H9 (cell line): ENCODE measurements around the gene PRSS23. TPM values are rescaled to one million over a fixed set of nuclear protein-coding genes. Genes with fewer than 3 reads are reported as not detected.

Source experiments
- DNase-seq: peaks from one replicate; pipeline ENCODE4 v3.0.0-alpha.2; 2017
- H2AFZ ChIP-seq: one replicate; pipeline ENCODE4 v1.6.1; 2013; ENCODE audit warnings: mild to moderate bottlenecking, low read length, control low read depth, moderate library complexity
- H2AK5ac ChIP-seq: 2 replicates; pipeline ENCODE4 v1.6.1; 2013; ENCODE audit warnings: low read length, control low read depth, mixed read lengths; ENCODE audit not compliant: insufficient read length
- H2BK120ac ChIP-seq: one replicate; pipeline ENCODE4 v1.6.1; 2013; ENCODE audit warnings: low read depth, mild to moderate bottlenecking, low read length, control low read depth, inconsistent platforms; ENCODE audit not compliant: poor library complexity, severe bottlenecking
- H2BK12ac ChIP-seq: 2 replicates; pipeline ENCODE4 v1.6.1; 2013; ENCODE audit warnings: low read length, control low read depth, mixed read lengths, low read depth; ENCODE audit not compliant: insufficient read length
- H2BK15ac ChIP-seq: 2 replicates; pipeline ENCODE4 v1.6.1; 2013; ENCODE audit warnings: low read depth, low read length, control low read depth
- H2BK20ac ChIP-seq: one replicate; pipeline ENCODE4 v1.6.1; 2013; ENCODE audit warnings: low read depth, mild to moderate bottlenecking, low read length, control low read depth, inconsistent platforms; ENCODE audit not compliant: poor library complexity, severe bottlenecking
- H2BK5ac ChIP-seq: 2 replicates; pipeline ENCODE4 v1.6.1; 2013; ENCODE audit warnings: low read length, control low read depth, mixed read lengths; ENCODE audit not compliant: insufficient read length
- H3K14ac ChIP-seq: 2 replicates; pipeline ENCODE4 v1.6.1; 2013; ENCODE audit warnings: low read length, control low read depth; ENCODE audit not compliant: insufficient read depth
- H3K18ac ChIP-seq: 2 replicates; pipeline ENCODE4 v1.6.1; 2013; ENCODE audit warnings: low read depth, mild to moderate bottlenecking, mixed read lengths, low read length, control low read depth; ENCODE audit not compliant: insufficient read length
- H3K23ac ChIP-seq: 2 replicates; pipeline ENCODE4 v1.6.1; 2013; ENCODE audit warnings: low read length, control low read depth, mixed read lengths, low read depth; ENCODE audit not compliant: insufficient read length
- H3K23me2 ChIP-seq: 2 replicates; pipeline ENCODE4 v1.6.1; 2013; ENCODE audit warnings: low read depth, mild to moderate bottlenecking, mixed read lengths, low read length, control low read depth; ENCODE audit not compliant: insufficient read length, poor library complexity, severe bottlenecking
- H3K27ac ChIP-seq: 2 replicates; pipeline ENCODE4 v1.5.1; 2013; ENCODE audit warnings: low read length, control low read depth, mixed read lengths, low read depth; ENCODE audit not compliant: insufficient read length
- H3K27me3 ChIP-seq: 2 replicates; pipeline ENCODE4 v1.6.1; 2013; ENCODE audit warnings: low read length, control low read depth, inconsistent platforms; ENCODE audit not compliant: insufficient read depth
- H3K4ac ChIP-seq: 2 replicates; pipeline ENCODE4 v1.6.1; 2013; ENCODE audit warnings: low read depth, mild to moderate bottlenecking, control low read depth, inconsistent platforms, low read length, moderate library complexity
- H3K4me1 ChIP-seq: 2 replicates; pipeline ENCODE4 v1.6.1; 2013; ENCODE audit warnings: low read length, control low read depth, inconsistent platforms; ENCODE audit not compliant: insufficient read depth
- H3K4me2 ChIP-seq: 2 replicates; pipeline ENCODE4 v1.6.1; 2013; ENCODE audit warnings: low read length, control low read depth, mixed read lengths; ENCODE audit not compliant: insufficient read length, insufficient read depth
- H3K56ac ChIP-seq: 2 replicates; pipeline ENCODE4 v1.6.1; 2013; ENCODE audit warnings: low read depth, mild to moderate bottlenecking, mixed read lengths, low read length, control low read depth; ENCODE audit not compliant: insufficient read length
- H3K79me1 ChIP-seq: 2 replicates; pipeline ENCODE4 v1.6.1; 2013; ENCODE audit warnings: low read depth, mild to moderate bottlenecking, moderate library complexity, low read length, control low read depth, inconsistent platforms; ENCODE audit not compliant: insufficient read depth, poor library complexity, severe bottlenecking
- H3K79me2 ChIP-seq: 2 replicates; pipeline ENCODE4 v1.6.1; 2013; ENCODE audit warnings: low read length, control low read depth, inconsistent platforms; ENCODE audit not compliant: insufficient read depth
- H3K9ac ChIP-seq: 2 replicates; pipeline ENCODE4 v1.6.1; 2013; ENCODE audit warnings: low read length, control low read depth, mixed read lengths; ENCODE audit not compliant: insufficient read length; ENCODE audit errors: extremely low read depth
- H3K9me3 ChIP-seq: one replicate; pipeline ENCODE4 v1.6.1; 2013; ENCODE audit warnings: low read depth, low read length, inconsistent platforms; ENCODE audit not compliant: control insufficient read depth
- H3T11ph ChIP-seq: one replicate; pipeline ENCODE4 v1.6.1; 2013; ENCODE audit warnings: mild to moderate bottlenecking, low read length, control low read depth, inconsistent platforms
- H4K20me1 ChIP-seq: one replicate; pipeline ENCODE4 v1.6.1; 2013; ENCODE audit not compliant: control insufficient read depth, insufficient read length, insufficient read depth
- H4K5ac ChIP-seq: 2 replicates; pipeline ENCODE4 v1.6.1; 2013; ENCODE audit warnings: low read depth, mild to moderate bottlenecking, mixed read lengths, low read length, control low read depth; ENCODE audit not compliant: insufficient read length
- H4K8ac ChIP-seq: replicated peaks from 2 replicates; pipeline ENCODE4 v1.6.1; 2013; ENCODE audit warnings: low read length, control low read depth, mixed read lengths, low read depth; ENCODE audit not compliant: insufficient read length
- H4K91ac ChIP-seq: 2 replicates; pipeline ENCODE4 v1.6.1; 2013; ENCODE audit warnings: low read depth, mild to moderate bottlenecking, moderate library complexity, mixed read lengths, low read length, control low read depth; ENCODE audit not compliant: insufficient read length
- H3K27ac Mint-ChIP-seq, 3 experiments: 2 replicates in 2 of 3; 3 replicates in 1 of 3; pipeline ENCODE4 v1.8.0; 2020 to 2021; ENCODE audit warnings: mixed read lengths in 3 of 3, mild to moderate bottlenecking in 1 of 3, moderate library complexity in 1 of 3
- H3K27me3 Mint-ChIP-seq: 2 replicates; pipeline ENCODE4 v1.8.0; 2021; ENCODE audit warnings: low read depth, mild to moderate bottlenecking, moderate library complexity, mixed read lengths
- H3K36me3 Mint-ChIP-seq, 3 experiments: 2 replicates in 2 of 3; 3 replicates in 1 of 3; pipeline ENCODE4 v1.8.0; 2020 to 2021; ENCODE audit warnings: low read depth in 3 of 3, mixed read lengths in 3 of 3; ENCODE audit not compliant: insufficient read depth in 1 of 3
- H3K4me1 Mint-ChIP-seq, 2 experiments: 2 replicates each; pipeline ENCODE4 v1.8.0; 2020; ENCODE audit warnings: mixed read lengths in 2 of 2
- H3K4me3 Mint-ChIP-seq, 2 experiments: 2 replicates in 1 of 2; 3 replicates in 1 of 2; pipeline ENCODE4 v1.8.0; 2020 to 2021; ENCODE audit warnings: mild to moderate bottlenecking in 2 of 2, mixed read lengths in 2 of 2, moderate library complexity in 1 of 2
- H3K9me3 Mint-ChIP-seq, 2 experiments: 2 replicates in 1 of 2; 3 replicates in 1 of 2; pipeline ENCODE4 v1.8.0; 2020; ENCODE audit warnings: mild to moderate bottlenecking in 2 of 2, mixed read lengths in 2 of 2, moderate library complexity in 1 of 2
- CTCF ChIP-seq: fragments of 200-600 bp; sonication (generic); conservative IDR thresholded peaks from 3 replicates; pipeline ENCODE4 v1.8.0; 2021; ENCODE audit warnings: antibody characterized with exemption, mild to moderate bottlenecking
- WGBS: extraction: QIAGEN DNeasy Blood & Tissue Kit; methylation state at CpG from one replicate; pipeline ENCODE4 v1.1.7; 2013; ENCODE audit warnings: missing lambda C conversion rate, low lambda C conversion rate, mixed read lengths; ENCODE audit not compliant: insufficient read length; ENCODE audit errors: extremely low coverage; 5-methylcytosine and 5-hydroxymethylcytosine counted together
- total RNA-seq: library from RNA; stranded (reverse); gene quantifications from 2 replicates; pipeline ENCODE4 v1.2.1, GENCODE V29; 2021

The PRSS23 gene
- total RNA-seq, 1 experiment from 2014 or later = 6.9 TPM

- TF ChIP-seq CTCF = no peak
- Histone ChIP-seq H2AFZ (no peak overlapping the region), H3K56ac (no peak overlapping the region), H4K20me1 (no peaks in the 10 kb centered on the region), H3K79me1 (no peaks in the 10 kb centered on the region), H3K9ac (no peak overlapping the region), H3K9me3 (no peaks in the 10 kb centered on the region), H3K27me3 (no peaks in the 10 kb centered on the region), H4K91ac (no peak overlapping the region), H3K4ac (no peak overlapping the region), H4K8ac (no peak overlapping the region), H2BK20ac (no peak overlapping the region), H3K79me2 (no peaks in the 10 kb centered on the region), H2BK5ac (no peak overlapping the region), H3K14ac (no peak overlapping the region), H2AK5ac (no peak overlapping the region), H2BK15ac (no peak overlapping the region), H2BK120ac (no peak overlapping the region), H3K27ac (no peak overlapping the region), H4K5ac (no peak overlapping the region), H3K18ac (no peak overlapping the region), H3T11ph (no peak overlapping the region), H3K23ac (no peak overlapping the region), H3K23me2 (no peaks in the 10 kb centered on the region), H3K4me2 (no peak overlapping the region), H2BK12ac (no peak overlapping the region), H3K4me1 (no peaks in the 10 kb centered on the region)
- Mint-ChIP-seq H3K4me3 (no peak overlapping the region), H3K4me1 (no peaks in the 10 kb centered on the region), H3K9me3 (peaks cover 5% of the 10 kb centered on the region in 2 experiments; a peak in 4 of 5 replicates), H3K36me3 (no peaks in the 10 kb centered on the region; a peak in 1 of 7 replicates), H3K27ac (no peak overlapping the region), H3K27me3 (no peaks in the 10 kb centered on the region; the same call in 1 of the 2 replicates)
- DNase-seq = no peak
- no CpG with 5 or more reads among the region's 1 CpG for WGBS
These were observed 42.2 kb upstream of the PRSS23 start for GRCh38 chr11:86758171-86758570.
